Measurements from ENCODE around the gene SLC22A8. TPM values are rescaled to one million over a fixed set of nuclear protein-coding genes. Genes with fewer than 3 reads are reported as not detected.

Gene SLC22A8
- total and polyA plus RNA-seq, 2 of the 4 experiments (the other 2 are of a cell fraction) = not detected

- H3K9me3 ChIP-seq (ENCODE audit: control insufficient read depth, insufficient read depth, low read length) = no peaks in the 10 kb centered on the region
- no peak overlapping the region for H2AFZ ChIP-seq (replicated peaks; ENCODE audit: low read length, poor library complexity)
- H4K5ac ChIP-seq (ENCODE audit: low read depth, low read length) = no peak overlapping the region
- CTCF ChIA-PET = interaction anchor here (0.6 to 4.1 kb wide), 9 partner anchors 9 to 607 kb away, joined by 3 to 59 read pairs (median 4); no protein-coding TSS in a partner anchor
- no peak overlapping the region for H3K56ac ChIP-seq (ENCODE audit: extremely low read depth, insufficient read depth, low read length)
- no peak overlapping the region for H3K9ac ChIP-seq (ENCODE audit: low read depth, low read length)
- DNase-seq (no peak), ATAC-seq (ENCODE audit: low read depth) (no peak)
- no peak overlapping the region for H3K4me3 ChIP-seq (ENCODE audit: insufficient read depth, low read depth, low read length)
- no peak overlapping the region for H2BK20ac ChIP-seq (ENCODE audit: low read depth, low read length)
- 82% methylated on average over 7 of the region's 11 CpGs; no CpG with 5 or more reads in 1 of the 2 experiments for WGBS, 2 experiments (ENCODE audit: extremely low coverage in 2 of 2, insufficient read length in 1 of 2)
- H3K14ac ChIP-seq (replicated peaks; ENCODE audit: low read depth, low read length) = no peak overlapping the region
- no peaks in the 10 kb centered on the region for H4K20me1 ChIP-seq (ENCODE audit: insufficient read depth, low read length)
- no peak for TF ChIP-seq MXI1 (IDR thresholded peaks at IDR 0.05; ENCODE audit: borderline replicate concordance, low read depth, low read length)
- no peak for TF ChIP-seq CTCF (conservative IDR thresholded peaks at IDR 0.05; ENCODE audit: low read depth, low read length)
- TF ChIP-seq RCOR1 (IDR thresholded peaks at IDR 0.05; ENCODE audit: insufficient replicate concordance, low read length) = no peak
- no peaks in the 10 kb centered on the region for H3K9me1 ChIP-seq (ENCODE audit: insufficient read depth, low read length)
- no TSS peak for BruUV-seq (replicated peaks)
- H2BK15ac ChIP-seq (ENCODE audit: low read depth, low read length) = no peak overlapping the region
- H2BK120ac ChIP-seq (ENCODE audit: low read depth, low read length) = no peak overlapping the region
- H3K23ac ChIP-seq (ENCODE audit: low read depth, low read length) = no peak overlapping the region
- dilution Hi-C loops (cut with HindIII; ENCODE audit: low sequenced_read_pairs, unreplicated experiment) = no loop called here
- no peak overlapping the region for H3K27ac ChIP-seq (ENCODE audit: insufficient read depth, low read length)
- intact Hi-C loops (cut with micrococcal nuclease) = no loop called here
- H3K36me3 ChIP-seq (ENCODE audit: control insufficient read depth, insufficient read depth, low read length) = no peaks in the 10 kb centered on the region
- in situ Hi-C loops (cut with MboI; ENCODE audit: low sequenced_read_pairs) = loop anchor here (5.0 kb wide), 1 partner anchor 116 kb away; no protein-coding TSS in a partner anchor
- no peak overlapping the region for H4K91ac ChIP-seq (ENCODE audit: insufficient read depth, low read depth, low read length)
- no peak overlapping the region for H2AK5ac ChIP-seq (ENCODE audit: low read depth, low read length)
- POLR2A ChIA-PET (ENCODE audit: unreplicated experiment) = no interaction called here
- H3K4me2 ChIP-seq (ENCODE audit: low read depth, low read length) = no peak overlapping the region
- no peak overlapping the region for H2BK5ac ChIP-seq (ENCODE audit: low read depth, low read length, poor library complexity, severe bottlenecking)
- no peaks in the 10 kb centered on the region for H3K4me1 ChIP-seq (ENCODE audit: control insufficient read depth, insufficient read depth, low read length)
- peaks cover 14% of the 10 kb centered on the region; the same call in 1 of the 2 replicates for H3K27me3 ChIP-seq (ENCODE audit: control insufficient read depth, insufficient read depth, low read length)
- H3K4ac ChIP-seq (ENCODE audit: low read depth, low read length) = no peak overlapping the region
- H3K18ac ChIP-seq (ENCODE audit: low read depth, low read length) = no peak overlapping the region
- no peak overlapping the region for H2AK9ac ChIP-seq (replicated peaks; ENCODE audit: low read depth, low read length, poor library complexity)
- no peaks in the 10 kb centered on the region for H3K79me1 ChIP-seq (ENCODE audit: low read depth in 1 of 2, low read length in 2 of 2)
- H4K8ac ChIP-seq (ENCODE audit: low read depth in 2 of 2, low read length in 2 of 2) = no peak overlapping the region
Observed at GRCh38 chr11:63023222-63023814, 7.7 kb upstream of the SLC22A8 start.

Data from IMR-90 (cell line).